HG02852 (cell line): Measurements from ENCODE around the gene DNPH1.

ENCODE experiments used
- ATAC-seq: cut with Tn5 transposase; IDR thresholded peaks from one replicate; pipeline ENCODE4 v1.9.1; 2021; ENCODE audit warnings: mild to moderate bottlenecking, moderate library complexity; ENCODE audit not compliant: unreplicated experiment

The DNPH1 gene

DNA sequence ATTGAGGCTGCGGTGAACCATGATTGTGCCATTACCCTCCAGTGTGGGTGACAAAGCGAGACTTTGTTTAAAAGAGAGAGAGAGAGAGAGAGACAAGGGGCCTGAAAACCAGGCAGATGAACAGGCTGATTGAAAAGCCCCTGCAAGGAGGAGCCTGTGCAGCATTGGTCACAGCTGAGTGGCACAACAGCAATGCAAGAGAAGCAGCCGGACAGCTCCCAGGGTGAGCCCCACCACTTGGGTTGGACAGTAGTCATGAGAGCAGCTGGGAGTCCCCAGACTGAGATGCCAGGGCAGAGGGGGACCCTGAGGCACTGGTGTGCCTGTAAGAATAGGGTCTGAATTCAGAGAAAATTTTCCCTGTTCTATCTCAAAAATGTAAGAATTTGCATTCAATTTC is 10.2 kb downstream of the DNPH1 start:
- ATAC-seq, result no peak

DNA sequence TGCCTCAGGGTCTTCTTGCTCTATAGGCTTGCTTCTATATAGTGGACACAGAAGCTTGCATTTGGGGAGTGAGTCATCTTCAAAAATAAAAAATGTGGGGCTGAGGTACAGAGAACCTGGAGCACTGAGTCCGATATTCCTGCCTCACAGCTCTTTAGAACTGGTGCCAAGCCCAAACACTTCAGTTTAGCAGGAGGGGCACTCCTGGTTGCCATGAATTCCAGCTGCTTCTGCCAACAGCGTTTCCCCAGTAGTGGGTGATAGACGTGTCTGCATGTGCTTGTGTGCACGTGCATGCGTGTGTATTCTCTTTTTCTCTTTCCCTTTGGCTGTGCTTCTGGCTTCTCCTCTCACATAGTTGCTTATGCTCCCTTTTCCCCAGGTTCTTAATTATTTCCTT is 11.9 kb downstream of the DNPH1 start:
- ATAC-seq, result no peak

DNA sequence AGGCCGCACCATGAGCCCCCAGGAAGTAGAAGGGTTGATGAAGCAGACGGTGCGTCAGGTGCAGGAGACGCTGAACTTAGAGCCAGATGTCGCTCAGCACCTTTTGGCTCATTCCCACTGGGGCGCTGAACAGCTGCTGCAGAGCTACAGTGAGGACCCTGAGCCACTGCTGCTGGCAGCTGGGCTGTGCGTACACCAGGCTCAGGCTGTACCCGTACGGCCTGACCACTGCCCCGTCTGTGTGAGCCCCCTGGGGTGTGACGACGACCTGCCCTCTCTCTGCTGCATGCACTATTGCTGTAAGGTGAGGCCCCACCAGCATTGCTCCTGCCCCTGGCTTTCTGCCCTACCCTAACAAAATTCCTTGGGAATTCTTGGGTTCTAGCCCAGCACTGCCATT is 13.1 kb downstream of the DNPH1 start:
- ATAC-seq, result no peak

DNA sequence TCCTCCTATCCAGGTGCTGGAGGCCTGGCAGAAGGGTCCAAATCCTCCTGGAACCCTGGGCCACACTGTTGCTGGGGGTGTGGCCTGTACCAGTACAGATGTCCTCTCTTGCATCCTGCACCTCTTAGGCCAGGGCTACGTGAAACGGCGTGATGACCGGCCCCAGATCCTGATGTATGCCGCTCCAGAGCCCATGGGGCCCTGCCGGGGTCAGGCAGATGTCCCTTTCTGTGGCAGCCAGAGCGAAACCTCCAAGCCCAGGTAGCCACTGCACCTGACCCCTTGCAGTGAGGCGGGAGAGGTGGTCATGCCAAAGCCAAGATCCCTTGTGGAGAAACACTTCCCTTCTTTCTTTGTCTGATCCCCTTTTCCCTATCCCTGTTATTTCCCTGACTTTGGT is 14.2 kb downstream of the DNPH1 start:
- ATAC-seq, result no peak

DNA sequence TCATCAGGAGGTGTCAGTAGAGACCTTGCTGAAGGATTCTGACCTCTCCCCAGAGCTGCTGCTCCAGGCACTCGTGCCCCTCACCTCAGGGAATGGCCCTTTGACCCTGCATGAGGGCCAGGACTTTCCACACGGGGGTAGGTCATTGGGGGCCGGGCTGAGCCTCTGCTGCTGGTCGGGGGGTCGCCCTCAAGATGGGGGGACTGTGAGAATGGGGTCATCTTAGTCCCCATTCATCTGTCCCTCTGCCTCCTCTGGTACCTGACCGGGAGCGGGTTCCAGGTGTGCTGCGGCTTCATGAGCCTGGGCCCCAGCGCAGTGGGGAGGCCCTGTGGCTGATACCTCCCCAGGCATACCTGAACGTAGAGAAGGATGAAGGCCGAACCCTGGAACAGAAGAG is 15.8 kb downstream of the DNPH1 start:
- no peak for ATAC-seq

DNA sequence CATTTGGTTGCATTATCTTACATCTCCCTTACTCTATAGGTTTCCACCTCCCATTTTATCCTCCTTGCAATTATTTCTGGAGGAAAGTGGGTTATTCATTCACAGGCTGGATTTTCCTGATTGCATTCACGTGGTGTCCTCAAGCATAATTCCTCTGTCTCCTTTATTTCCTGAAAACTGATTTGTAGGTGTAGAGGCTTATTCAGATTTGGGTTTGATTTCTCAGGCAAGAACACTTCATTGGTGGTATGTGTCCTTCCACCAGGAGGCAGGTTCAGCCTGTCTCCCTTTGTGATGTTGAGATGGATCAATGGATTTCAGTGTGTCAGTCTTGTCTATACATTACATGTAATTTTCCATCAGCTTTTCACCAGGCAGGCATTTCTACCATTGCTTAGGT is 17.3 kb downstream of the DNPH1 start:
- ATAC-seq, result no peak

DNA sequence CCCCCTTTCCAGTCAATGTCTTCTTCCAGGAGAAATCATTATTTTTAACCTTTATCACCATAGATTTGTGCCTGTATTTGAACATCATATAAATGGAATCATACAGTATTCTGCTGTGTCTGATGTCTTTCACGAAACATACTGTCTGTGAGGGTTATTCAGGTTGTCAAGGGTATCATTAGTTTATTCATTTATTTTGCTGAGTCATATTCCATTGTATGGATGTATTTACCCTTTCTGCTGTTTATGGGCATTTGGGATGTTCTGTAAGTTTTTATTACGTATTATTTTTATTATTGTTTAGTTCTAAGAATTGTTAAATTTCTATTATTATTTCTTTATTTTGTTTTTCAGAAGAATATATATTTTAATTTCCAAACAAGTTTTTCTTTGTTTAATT is 22.0 kb downstream of the DNPH1 start:
- ATAC-seq, result no peak

DNA sequence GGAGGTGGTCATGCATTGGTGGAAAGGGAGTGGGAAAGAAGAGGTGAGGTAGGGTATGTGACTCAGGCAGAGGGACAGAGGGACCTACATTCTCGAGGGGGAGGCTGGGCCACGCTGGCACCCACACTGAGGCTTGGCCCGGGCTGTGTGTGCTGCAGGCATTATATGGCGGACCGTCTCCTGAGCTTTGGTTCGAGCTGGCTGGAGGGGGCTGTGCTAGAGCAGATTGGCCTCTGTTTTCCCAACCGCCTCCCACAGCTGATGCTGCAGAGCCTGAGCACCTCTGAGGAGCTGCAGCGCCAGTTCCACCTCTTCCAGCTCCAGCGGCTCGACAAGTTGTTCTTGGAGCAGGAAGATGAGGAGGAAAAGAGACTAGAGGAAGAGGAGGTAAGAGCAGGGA is 23.4 kb downstream of the DNPH1 start:
- no peak for ATAC-seq

DNA sequence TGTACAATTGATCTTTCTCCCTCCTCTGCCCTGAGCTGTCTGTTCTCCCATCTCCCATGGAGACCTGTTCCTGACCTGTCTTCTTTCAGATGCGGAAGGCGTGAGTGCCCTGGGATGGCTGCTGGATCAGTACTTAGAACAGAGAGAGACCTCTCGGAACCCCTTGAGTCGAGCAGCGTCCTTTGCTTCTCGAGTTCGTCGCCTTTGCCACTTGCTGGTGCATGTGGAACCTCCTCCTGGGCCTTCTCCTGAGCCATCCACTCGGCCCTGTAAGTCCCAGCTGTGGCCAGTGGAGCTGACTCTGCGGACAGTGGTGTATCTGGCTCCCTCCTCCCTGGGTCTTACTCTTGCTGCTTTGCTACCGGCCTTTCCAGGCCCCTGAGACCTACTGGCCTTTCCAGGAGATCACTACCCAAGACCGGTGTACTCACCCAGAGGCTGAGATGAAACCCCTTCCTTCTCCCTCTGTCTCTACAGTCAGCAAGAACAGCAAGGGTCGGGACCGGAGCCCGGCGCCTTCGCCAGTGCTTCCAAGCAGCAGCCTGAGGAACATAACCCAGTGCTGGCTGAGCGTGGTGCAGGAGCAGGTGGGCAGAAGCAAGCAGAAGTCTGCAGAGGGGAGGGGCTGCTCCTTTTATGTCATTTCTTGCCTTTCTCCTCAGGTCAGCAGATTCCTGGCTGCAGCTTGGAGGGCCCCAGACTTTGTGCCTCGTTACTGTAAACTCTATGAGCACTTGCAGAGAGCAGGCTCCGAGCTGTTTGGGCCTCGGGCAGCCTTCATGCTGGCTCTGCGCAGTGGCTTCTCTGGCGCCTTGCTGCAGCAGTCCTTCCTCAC is 24.8 kb downstream of the DNPH1 start:
- ATAC-seq, result no peak

DNA sequence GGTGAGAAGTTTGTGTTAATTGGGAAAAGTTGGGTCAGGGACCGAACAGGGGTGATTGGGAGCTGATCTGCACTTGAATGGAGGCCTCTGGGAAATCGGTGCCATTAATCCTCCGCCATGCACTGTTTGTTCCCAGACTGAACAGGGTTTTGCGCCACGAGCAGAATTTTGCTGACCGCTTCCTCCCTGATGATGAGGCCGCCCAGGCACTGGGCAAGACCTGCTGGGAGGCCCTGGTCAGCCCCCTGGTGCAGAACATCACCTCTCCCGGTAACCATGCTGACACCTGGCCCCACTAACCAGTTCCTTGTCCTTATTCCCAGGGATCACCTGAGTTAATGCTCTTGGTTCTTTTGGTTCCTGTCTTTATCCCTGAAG is 25.6 kb downstream of the DNPH1 start:
- ATAC-seq, result no peak

DNA sequence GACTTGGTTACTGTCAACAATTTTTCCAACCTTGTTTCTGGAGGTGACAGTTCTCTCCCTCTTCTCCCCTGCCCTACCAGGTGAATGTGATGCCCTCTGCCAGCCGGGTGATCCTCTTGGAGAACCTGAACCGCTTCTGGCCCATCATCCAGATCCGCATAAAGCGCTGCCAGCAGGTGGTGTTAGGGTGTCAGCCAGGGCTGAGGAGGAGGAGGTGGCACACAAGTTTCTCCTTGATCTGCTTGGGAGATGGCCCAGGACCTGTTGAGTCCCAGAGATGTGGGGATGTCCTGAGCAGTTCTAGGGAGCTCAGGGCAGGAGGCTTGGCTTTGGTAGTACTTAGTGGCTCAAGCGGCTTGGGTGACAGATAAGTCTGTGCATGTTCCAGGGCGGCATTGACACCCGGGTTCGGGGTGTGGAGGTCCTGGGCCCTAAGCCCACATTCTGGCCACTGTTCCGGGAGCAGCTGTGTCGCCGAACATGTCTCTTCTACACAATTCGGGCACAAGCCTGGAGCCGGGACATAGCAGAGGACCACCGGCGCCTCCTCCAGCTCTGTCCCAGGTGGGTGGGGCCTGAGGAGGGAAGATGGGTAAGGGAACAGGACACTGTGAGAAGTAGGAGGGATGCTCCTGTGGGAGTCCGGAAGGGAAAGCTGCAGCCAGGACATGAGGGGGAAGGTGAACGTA is 26.1 kb downstream of the DNPH1 start:
- ATAC-seq, result no peak

DNA sequence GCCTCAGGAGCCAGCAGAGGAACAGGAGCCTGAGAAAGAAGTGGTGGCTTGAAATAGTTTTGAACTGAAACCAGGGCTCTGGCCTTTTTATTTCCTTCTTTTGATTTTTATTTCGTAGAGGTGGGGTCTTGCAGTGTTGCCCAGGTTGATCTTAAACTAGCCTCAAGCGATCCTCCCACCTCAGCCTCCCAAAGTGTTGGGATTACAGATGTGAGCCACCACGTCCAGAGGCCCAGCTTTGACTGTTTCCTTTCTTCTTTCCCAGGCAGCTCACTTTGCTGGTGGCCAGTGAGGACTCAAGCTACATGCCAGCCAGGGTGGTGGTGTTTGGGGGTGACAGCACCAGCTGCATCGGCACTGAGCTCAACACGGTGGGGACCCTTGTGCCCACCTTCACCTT is 26.8 kb downstream of the DNPH1 start:
- ATAC-seq, result no peak

DNA sequence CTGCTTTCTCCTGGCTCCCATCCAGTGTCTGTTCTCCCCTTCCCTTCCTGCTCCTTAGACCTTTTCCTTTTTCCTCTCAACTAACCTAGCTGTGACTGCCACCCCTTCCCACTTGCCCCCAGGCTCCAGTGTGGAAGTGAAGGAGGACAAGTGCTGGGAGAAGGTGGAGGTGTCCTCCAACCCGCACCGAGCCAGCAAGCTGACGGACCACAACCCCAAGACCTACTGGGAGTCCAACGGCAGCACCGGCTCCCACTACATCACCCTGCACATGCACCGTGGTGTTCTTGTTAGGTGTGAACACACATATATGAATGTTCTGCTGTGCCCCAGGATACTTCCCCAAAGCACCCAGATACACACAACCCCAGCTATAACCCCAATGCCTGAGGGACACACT is 28.7 kb downstream of the DNPH1 start:
- ATAC-seq, result no peak

DNA sequence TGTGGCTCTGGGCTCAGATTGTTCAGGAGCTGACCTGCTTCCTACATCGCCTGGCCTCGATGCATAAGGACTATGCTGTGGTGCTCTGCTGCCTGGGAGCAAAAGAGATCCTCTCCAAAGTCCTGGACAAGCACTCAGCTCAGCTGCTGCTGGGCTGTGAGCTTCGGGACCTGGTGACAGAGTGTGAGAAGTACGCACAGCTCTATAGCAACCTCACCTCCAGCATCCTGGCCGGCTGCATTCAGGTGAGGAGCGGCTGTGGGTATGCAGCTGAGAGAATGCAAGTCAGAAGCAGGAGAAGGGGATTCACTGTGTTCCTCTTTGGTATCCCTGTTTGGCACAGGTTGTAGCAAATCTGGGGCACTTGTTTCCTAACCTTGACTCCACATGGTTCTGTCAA is 29.4 kb downstream of the DNPH1 start:
- no peak for ATAC-seq

DNA sequence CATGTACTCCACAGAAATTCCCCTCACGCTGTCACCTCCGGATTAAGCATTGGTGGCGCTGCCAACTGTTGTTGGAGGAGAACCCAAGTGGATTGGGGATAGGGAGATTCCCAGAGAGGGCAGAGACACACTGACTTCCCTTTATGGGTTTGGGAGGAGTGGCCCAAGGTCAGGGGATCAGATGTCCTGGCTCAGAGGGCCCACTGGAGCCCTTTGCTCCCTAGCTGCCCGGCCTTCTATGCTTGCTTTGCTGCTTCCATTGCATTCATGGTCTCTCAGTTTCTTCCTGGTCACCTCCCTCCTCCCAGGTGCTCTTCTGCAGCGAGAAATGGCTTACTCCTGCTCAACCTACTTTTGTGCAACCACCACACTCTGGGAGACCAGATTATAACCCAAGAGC is 32.9 kb downstream of the DNPH1 start:
- ATAC-seq, result no peak

DNA sequence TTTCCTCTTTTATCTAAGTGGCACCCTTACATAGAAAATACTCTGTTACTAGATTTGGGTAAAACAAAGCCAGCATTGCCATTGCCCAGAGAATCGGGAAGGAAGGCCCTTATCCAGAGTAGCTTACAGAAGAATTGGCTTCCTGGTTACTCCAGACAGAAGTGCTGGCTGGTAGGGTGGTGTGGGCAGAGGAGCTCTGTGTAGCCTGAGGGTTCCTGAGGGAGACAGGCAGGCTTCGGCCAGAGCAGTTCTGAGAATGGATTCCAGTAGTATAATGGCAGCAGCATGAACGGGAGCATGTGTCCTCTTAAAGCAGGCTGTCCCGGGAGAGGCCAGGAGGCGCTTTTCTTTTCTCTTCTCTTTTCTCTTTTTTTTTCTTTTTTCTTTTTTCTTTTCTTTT is 35.4 kb downstream of the DNPH1 start:
- no peak for ATAC-seq

DNA sequence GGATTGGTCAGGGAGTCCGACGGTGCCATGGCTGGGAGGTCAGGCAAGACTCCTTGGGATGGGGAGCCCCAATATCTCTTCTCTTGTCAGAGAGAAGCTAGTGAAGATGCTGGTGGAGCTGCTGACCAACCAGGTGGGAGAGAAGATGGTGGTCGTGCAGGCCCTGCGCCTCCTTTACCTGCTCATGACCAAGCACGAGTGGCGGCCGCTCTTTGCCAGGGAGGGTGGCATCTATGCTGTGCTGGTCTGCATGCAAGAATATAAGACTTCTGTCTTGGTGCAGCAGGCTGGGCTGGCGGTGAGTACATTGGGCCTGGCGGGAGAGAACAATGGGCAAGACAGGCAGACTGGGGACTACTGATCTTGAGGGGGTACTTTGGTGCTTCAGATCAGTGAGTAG is 36.4 kb downstream of the DNPH1 start:
- no peak for ATAC-seq

DNA sequence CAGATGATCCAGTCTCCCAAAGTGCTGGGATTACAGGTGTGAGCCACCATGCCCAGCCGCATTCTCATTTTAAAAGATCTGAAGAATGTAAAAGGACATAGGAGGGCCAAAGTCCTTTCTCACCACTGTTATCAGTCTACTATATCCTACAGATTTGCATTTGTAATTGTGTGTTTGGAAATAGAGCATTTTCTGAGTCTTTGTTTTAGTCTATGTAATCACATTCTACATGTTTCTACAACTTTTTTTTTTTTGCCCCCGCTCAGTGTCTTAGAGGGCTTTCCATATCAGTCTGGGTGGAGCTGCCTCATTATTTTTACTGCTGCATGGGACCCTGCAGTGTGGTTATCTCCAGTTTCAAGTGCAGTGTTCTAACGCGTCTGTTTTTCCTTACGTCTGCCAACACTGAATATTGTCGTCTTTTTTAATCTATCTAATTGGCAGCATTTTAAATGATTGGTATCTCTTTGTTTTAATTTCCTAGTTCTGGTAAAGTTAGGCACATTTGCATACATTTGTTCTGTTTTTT is 39.4 kb downstream of the DNPH1 start:
- no peak for ATAC-seq

DNA sequence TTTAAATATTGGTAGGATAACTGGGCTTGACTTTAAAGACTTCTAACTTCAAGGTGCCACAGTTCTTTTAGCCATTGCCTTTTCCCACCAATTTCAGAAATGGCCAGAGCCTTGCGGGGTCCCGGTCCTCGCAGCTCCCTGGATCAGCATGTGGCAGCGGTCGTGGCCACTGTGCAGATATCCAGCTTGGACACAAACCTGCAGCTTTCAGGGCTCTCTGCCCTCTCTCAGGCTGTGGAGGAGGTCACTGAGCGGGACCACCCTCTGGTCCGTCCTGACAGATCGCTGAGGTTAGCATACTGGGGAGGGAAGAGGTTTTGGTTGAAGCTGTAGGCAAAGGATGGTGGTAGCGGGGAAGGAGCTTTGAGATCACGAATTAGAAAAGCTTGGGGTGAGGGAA is 40.9 kb downstream of the DNPH1 start:
- ATAC-seq, result no peak

DNA sequence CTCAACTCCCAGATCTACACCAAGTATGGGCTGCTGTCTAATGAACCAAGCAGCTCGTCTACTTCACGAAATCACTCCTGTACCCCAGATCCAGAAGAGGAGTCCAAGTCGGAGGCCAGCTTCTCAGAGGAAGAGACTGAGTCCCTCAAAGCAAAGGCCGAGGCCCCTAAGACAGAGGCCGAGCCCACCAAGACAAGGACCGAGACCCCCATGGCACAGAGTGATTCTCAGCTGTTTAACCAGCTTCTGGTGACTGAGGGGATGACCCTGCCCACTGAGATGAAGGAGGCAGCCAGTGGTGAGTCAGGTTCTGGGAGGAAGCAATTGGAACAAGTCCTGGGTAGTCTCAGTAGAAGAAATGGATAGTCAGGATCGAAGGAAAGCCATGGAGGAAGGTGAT is 41.5 kb downstream of the DNPH1 start:
- ATAC-seq, result no peak

DNA sequence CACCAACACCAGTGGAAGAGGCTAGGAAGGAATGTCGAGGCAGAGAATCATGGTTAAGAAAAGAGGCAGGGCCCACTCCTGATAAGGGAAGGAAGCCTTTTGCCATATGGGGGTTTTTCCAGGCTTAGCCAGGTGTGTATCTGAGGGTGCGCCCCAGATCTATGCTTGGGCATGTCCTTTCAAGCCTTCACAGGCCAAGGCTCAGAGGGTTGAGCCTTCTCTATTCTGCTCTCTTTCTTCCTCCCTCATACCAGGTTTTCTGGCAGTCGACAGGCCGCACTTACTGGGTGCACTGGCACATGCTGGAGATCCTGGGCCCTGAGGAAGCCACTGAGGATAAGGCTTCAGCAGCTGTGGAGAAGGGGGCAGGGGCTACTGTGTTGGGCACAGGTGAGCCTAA is 42.6 kb downstream of the DNPH1 start:
- ATAC-seq, result no peak

DNA sequence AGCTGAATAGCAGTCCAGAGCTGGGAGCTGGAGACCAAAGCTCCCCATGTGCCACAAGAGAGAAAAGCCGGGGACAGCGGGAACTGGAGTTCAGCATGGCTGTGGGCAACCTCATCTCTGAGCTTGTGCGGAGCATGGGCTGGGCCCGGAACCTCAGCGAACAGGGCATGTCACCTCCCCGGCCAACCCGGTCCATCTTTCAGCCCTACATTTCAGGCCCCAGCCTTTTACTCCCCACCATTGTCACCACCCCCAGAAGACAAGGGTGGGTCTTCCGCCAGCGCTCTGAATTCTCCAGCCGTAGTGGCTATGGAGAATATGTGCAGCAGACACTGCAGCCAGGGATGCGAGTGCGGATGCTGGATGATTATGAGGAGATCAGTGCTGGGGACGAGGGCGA is 43.3 kb downstream of the DNPH1 start:
- no peak for ATAC-seq
